Fibroblast of skin of back (primary cell): ENCODE data around the gene HOXD3.

Experiments used
- DNase-seq: peaks from one replicate; pipeline ENCODE4 v3.0.0-alpha.2; 2013

The HOXD3 gene

DNA sequence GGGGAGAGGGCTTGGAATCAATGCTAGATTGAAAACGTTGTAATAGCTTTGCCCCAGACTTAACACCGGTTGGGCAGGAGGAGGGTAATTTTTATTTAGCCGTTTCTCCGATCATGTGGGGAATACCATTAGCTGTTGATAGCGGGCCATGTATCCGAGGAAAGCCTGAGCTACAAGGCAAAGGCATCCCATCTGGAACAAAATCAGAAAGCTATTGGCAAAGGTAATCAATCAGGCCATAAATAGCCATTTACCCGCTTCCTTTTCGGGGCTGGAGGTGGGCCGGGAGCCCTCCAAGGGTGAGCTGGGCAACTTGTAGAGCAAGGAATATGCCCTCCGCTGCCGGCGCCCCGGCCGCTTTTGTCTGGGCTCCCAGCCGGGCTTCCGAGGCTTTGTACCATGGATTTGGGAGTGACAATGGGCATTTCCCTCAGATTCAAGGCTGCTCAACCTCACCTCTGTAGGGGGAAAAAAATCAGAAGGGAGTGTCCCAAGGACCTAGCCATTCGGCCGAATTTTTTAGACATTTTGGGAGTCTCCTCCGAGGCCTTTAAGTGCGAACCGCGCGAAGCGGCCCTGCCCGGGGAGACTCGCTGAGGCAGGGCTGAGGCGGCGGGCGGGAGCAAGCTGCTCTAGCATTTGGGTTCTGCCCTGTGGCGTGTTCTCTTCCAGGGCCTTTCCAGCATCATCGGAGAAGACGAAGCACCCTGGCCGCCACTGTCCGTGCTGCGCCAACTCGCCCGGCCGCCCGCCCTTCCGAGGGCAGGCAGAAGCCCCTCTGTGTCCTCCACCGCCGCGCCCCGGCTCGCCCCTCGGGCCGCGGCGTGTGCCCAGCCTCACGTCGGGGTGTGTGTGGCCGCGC lies 35.7 kb upstream of the HOXD3 start:
- no peak for DNase-seq

DNA sequence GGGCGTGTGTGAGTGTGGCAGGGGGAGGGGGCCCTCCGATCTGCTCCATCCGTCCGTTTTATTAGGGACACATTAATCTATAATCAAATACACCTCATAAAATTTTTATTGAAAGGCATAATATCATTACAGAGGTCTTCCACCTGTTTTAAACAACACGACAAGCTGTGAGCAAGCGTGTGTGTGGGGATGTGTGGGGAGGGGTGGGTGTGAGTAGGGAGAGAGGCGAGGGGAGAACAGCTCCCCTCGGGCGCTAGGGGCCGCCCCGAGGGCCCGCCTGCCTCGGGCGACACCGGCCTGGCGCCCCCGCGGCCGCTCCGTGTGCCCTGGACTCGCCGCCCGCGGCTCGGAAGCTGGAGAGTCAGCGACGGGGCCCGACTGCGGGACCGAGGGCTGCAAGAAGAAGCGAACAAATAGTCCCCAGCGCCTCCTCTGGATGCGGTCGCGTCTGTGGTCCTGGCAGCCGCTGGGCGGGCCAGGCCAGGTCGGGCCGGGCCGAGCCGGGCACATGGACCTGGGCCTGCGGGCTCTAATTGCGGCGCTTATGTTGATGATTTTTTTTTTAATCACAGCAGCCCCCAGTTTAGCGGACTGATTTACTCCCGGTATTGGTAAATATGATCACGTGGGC lies 34.9 kb upstream of the HOXD3 start:
- no peak for DNase-seq

DNA sequence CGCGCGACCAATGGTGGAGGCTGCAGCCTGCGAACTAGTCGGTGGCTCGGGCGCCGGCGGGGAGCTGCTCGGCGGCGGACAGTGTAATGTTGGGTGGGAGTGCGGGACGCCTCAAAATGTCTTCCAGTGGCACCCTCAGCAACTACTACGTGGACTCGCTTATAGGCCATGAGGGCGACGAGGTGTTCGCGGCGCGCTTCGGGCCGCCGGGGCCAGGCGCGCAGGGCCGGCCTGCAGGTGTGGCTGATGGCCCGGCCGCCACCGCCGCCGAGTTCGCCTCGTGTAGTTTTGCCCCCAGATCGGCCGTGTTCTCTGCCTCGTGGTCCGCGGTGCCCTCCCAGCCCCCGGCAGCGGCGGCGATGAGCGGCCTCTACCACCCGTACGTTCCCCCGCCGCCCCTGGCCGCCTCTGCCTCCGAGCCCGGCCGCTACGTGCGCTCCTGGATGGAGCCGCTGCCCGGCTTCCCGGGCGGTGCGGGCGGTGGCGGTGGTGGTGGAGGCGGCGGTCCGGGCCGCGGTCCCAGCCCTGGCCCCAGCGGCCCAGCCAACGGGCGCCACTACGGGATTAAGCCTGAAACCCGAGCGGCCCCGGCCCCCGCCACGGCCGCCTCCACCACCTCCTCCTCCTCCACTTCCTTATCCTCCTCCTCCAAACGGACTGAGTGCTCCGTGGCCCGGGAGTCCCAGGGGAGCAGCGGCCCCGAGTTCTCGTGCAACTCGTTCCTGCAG lies 34.3 kb upstream of the HOXD3 start, which contains the start of gene HOXD9:
Gene HOXD9, plus strand, starts transcription at position 37 of the 728 bp plus-strand sequence. Its CDS starts 50 bp downstream, at position 87.
- peak; percentile 77 for DNase-seq

DNA sequence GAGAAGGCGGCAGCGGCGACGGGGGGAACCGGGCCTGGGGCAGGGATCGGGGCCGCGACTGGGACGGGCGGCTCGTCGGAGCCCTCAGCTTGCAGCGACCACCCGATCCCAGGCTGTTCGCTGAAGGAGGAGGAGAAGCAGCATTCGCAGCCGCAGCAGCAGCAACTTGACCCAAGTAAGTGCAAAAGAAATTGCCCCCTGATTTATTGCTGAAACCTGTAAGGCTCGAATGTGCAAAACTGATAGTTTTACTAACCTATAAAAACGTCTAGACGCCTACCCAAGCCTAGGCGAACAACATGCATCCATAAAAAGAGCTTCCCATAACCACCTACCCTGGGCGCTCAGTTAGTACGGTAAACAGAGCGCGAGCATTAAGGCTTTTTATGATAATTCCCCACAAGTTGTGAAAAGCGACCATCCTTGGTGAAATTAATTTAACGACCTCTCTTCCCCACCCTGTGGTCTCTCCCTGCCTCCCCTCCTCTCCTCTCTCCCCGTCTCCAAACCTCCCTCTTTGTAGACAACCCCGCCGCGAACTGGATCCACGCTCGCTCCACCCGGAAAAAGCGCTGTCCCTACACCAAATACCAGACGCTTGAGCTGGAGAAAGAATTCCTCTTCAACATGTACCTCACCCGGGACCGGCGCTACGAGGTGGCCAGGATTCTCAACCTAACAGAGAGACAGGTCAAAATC lies 33.5 kb upstream of the HOXD3 start:
- DNase-seq = no peak

DNA sequence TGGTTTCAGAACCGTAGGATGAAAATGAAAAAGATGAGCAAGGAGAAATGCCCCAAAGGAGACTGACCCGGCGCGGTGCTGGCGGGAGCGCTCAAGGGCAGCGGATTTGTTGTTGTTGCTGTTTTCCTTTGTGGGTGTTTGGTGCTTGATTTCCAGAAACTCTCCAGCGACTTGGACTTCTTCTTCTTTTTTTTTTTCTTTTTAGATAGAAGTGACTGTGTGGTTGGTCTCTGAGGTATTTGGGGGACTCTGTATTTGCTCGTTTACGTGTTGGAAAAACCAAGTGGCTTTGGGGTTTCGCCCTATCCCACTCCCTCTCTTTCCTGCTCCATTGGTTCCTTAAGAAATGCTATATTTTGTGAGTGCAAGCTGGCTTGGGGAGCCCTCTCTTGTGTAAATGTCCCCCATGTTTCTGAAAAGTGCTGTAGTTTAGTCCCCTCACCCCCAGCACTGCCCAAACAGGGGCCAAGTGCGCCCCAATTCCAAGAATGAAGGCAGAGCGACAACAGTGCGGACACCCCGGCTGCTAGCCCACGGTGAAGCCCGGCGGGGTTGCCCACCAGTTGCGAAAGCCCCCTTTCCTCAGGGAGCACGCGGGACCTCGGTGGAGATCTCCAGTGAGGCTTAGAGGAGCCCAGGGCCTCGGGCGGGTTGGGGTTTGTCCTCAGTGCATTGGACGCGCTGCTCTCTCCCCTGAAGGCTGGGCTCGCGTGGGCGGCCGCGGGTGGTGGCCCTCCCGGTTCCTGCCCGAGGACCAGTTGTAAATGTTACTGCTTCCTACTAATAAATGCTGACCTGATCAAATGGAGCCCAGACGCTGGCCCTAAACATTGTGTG lies 32.8 kb upstream of the HOXD3 start:
- DNase-seq = no peak

DNA sequence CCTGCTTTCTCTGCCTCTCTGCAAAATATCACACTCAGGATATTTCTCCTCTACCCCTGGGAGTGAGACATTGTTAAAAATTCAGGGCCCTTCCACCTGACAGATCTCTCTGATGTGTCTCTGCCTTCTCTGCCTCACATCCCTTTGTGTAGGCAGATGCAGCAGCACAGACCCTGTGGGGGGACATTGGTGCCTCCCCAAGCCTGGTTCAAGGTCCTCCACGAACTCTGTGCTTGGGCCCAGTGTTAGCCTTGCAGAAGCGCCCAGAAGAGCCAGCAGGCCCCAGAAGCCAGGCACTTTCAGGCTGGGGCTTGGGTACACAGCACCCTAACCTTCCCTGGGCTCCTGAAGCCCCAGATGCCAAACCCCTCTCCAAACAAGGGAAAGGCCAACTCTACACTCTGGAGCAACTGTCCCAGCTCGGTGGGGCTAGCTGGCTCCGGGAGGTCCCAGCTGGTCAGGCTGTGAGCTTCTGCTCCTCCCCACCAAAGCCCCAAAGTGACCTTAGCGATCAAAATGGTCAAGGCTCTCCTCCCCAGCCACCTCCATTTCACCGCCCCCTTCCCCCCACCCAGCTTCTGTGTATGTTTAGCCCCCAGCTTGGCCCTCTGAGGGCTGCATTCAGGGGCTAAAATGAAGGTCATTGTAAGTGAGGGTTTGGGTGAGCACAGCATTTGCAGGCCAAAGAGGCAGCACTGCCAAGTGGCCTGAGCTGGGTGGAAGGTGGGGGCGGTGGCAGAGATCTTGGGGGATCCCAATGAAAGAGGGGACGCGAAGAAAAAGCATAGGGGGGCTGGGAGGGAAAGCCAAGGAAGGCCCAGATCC lies 31.9 kb upstream of the HOXD3 start:
- DNase-seq = no peak

DNA sequence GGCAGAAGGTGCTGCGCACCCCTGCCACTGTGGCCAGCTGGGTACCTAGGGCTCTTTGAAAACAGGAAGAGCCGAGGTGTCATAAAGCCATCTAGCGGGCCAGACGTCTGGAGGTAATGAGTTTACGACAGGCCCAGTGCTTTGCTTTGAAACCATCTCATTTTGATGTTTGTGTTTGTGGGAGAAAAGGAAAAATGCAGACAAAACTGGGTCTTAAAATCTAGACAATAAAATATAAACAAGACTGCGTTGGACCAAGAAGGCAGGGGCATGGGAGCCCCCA lies 31.4 kb upstream of the HOXD3 start:
- no peak for DNase-seq

DNA sequence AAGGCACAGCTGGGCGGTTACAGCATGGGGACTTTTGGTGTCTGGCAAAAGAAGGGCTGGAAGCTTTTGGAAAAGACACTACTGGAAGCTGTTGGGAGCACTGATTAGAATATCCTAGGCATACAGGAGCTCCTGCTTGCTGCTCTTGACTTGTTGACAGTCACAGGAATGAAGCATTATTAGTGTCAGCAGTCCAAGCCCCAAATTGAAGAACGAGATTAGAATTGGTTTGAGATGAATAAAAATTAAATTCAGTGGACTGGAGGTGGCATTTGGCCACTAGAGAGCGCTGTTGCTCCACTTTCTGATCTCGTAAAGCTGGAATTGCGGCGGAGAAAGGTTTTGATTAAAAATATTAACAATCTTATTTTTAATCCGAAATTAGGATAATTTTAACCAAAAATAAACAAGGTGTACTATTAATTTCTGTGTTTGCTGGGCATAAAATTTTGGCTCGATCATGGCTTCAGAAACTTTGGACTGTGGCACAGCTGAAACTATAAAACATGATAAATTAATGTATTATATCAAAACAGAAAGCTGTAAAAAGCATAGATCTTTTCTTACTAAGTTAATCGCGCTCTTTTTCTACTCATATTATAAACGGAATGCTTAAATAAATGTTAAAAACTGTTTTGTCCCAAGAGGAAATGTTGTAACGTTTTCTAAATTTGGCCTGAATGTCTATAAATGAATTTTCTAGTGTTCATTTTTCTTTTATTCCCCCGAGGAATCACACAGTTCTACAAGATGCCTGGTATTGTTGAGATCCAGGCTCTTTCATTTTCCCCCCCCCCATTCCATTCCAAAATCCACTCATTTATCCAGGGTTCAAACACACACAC lies 30.0 kb upstream of the HOXD3 start:
- DNase-seq = peak; percentile 65

DNA sequence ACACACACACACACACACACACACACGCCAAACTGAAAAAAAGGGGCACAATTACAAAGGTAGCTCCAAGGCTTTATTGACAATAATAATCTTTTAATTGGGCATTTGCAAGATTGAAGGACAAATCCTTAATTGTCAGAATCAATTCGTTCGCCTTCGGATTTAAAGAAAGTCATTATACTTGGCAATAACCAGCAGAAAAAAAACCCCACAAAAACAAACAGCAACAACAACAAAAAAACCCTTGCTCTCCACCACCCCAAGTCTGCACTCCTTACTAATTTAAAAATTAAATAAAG lies 29.4 kb upstream of the HOXD3 start:
- DNase-seq = no peak

DNA sequence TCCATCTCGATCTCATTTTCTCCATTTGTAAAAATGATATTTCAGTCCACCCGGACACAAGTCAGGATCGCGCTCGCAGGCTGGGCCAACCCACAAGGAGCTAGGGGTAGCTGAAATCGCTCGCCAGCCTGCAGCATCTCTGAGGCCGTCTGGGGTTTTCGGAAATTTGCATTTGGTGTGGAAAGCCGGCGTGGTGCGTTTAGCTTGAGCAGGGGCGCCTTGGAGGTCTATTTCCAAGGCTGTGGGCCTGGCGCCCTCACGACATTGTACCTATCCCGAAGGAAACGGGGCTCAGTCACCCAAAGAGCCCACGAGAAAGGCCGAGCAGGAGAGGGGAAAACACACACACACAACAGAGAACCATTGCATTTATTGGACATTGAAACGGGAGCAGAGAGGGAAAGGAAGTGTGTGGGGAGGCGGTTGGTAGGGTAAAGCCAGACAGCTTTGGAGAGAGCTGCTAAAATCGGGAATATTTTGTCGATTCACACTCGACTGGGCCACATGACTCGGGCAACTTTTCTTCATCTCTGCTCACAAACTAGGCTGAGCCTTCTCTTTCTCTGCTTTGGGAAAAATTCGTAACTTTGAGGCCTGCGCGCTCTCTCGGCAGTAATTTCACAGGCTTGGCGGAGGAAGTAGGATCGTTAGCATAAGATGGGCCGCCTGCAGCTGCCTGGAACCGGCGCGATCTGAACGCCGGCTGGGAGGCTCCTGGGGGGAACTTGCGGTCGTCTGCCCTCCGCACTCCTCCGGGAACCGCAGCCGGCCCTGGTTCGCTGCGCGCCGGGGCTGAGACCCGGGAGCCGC lies 28.7 kb upstream of the HOXD3 start:
- DNase-seq = peak; percentile 61

DNA sequence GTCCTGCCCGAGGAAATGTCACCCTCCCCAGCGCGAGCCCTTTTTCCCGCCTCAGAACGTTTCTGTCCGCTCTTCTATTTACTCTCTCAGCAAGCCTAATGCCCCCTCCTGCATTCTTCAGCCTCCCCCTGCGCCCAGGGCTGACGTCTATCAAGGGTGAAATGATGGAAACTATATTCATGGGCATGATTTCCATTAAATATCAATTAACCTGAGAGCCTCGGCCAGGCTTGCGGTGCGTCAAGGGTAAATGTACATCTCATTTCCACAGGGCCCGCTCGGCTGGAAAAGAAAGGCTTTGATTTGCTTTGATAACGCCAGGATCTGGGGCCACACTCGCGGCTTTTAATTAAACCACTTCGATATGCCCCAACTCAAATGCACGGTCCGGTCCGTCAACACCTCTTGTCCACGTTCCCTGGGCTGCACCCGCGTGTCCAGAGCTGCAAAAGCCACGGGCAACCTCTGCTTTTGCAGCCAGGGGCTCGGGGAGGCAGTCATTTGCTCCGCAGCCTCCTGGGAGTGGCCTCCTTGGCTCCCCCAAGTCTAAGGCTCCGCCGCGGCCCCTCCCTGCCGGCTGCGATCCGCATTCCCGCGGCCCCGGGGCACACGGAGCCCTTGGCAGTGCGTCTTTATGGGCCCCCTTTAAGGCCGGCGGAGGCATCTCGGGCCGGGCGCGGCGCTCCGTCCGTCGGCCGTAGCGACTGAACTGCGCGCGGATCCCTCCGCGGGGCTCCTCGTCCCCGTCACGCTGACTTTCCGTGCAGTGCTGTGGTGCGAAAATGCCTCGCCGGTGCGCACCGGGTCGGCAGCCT lies 27.9 kb upstream of the HOXD3 start, which contains the start of gene HOXD8:
Gene HOXD8, plus strand, starts transcription at position 724 of the 815 bp plus-strand sequence. CDS start 662 bp downstream, outside the sequence.
- DNase-seq = peak; percentile 92

DNA sequence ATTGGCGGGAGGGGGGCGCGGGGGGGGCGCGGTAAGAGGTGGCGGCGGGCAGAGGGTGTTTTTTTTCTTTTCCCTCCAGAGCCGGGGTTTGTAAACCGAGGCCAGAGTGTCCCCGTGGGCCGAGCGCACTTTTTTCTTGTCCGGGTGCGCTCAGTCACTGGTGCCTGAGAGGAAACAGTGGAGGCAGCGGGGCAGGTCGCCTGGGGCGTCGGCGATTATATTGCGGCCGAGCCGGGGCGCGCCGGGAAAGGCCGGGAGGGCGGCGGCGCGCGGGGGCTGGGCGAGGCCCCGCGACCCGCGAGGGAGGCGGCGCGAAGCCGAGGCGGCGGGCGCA lies 27.3 kb upstream of the HOXD3 start:
- DNase-seq = no peak

DNA sequence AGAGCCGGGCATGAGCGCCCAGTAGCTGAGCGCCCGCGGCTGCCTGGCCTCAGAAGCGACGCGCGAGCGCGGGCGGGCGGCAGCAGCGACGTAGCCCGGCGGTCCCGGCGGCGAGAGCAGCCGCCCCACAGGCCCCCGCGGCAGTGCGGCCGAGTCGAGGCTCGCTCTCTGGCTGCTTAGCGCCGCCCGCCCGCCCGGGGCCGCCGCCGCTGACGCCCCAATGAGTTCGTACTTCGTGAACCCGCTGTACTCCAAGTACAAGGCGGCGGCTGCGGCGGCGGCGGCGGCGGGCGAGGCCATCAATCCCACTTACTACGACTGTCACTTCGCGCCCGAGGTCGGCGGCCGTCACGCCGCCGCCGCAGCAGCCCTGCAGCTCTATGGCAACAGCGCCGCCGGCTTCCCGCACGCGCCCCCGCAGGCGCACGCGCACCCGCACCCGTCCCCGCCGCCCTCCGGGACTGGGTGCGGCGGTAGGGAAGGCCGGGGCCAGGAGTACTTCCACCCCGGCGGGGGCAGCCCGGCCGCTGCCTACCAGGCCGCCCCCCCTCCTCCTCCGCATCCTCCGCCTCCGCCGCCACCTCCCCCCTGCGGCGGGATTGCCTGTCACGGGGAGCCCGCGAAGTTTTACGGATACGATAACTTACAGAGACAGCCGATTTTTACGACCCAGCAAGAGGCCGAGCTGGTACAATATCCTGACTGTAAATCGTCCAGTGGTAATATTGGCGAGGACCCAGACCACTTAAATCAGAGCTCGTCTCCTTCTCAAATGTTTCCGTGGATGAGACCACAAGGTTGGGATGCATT lies 26.8 kb upstream of the HOXD3 start:
- DNase-seq = peak; percentile 76

DNA sequence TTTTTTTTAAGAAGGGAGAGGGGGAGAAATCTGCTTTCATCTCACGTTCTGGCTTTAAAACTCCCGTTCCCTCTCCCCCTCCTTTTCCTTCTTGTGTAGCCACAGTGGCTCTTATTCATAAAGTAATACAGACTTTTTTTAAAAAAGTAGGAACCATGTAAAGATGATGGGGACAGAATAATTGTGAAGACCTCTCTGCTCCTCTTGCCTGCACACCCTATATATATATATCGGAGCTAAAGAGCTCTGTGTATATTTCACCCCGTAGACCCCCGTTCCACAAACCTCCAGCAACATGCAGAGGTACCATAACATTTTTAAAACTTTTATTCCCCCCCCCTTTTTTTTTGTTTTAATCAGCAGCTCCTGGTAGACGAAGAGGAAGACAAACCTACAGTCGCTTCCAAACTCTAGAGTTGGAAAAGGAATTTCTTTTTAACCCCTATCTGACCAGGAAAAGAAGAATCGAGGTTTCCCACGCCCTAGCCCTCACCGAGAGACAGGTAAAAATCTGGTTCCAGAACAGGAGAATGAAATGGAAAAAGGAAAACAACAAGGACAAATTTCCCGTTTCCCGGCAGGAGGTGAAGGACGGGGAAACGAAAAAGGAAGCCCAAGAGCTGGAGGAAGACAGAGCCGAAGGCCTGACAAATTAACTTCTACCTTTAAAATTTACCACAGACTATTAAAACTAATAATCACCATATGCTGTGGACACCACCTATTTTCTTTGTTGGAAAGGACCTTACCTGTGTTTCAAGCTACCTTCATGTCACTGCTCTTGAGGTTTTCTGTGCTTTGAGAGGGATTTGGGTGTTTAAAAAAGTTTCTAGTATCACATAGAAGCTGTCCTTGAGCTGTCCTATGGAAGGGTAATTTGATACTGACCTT lies 25.9 kb upstream of the HOXD3 start:
- no peak for DNase-seq

DNA sequence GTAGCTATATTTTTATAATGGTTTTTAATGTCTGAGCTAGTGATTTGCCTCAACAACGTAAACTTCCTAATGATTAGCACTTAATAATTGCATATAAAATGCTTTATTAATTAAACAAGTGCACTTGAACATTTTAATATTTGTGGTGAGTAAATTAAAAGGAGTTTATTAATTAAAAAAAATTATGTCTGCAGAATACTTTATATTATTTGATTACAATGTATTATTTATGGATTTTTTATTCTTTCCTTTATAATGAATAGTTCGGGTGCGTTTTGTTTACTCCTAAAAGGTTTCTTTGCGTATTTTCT lies 25.3 kb upstream of the HOXD3 start:
- no peak for DNase-seq
